H1 (cell line): ENCODE results near the gene CXCL11.

Experiments
- BCL11A ChIP-seq, 2 experiments: IDR thresholded peaks; one replicate each; pipeline ENCODE4 v1.6.1; 2011; ENCODE audit warnings: low read depth in 2 of 2, low read length in 2 of 2, mild to moderate bottlenecking in 2 of 2
- EZH2 ChIP-seq: fragments of 200-600 bp; sonication (generic); IDR thresholded peaks from 2 replicates; pipeline ENCODE4 v1.7.1; 2012; ENCODE audit warnings: low read depth, mild to moderate bottlenecking, moderate library complexity, low read length, inconsistent platforms; ENCODE audit not compliant: severe bottlenecking
- JUND ChIP-seq: IDR thresholded peaks from 2 replicates; pipeline ENCODE4 v1.6.1; 2011; ENCODE audit warnings: mild to moderate bottlenecking, improper control_type of control experiment, low read length
- PHF8 ChIP-seq: fragments of 200-600 bp; sonication (generic); conservative IDR thresholded peaks from 2 replicates; pipeline ENCODE4 v1.7.1; 2012; ENCODE audit warnings: low read depth, mild to moderate bottlenecking, inconsistent platforms, low read length, moderate library complexity
- POLR2A ChIP-seq, 2 experiments: IDR thresholded peaks; 1 replicate in 1 of 2; 2 replicates in 1 of 2; pipeline ENCODE4 v1.6.1; 2011; ENCODE audit warnings: low read depth in 2 of 2, low read length in 2 of 2, mild to moderate bottlenecking in 2 of 2; ENCODE audit errors: control extremely low read depth in 1 of 2
- POLR2AphosphoS5 ChIP-seq: IDR thresholded peaks from 2 replicates; pipeline ENCODE4 v1.6.1; 2011; ENCODE audit warnings: low read depth, low read length
- SAP30 ChIP-seq: fragments of 300-600 bp; sonication (generic); IDR thresholded peaks from 2 replicates; pipeline ENCODE4 v1.7.1; 2012; ENCODE audit warnings: low read length, moderate library complexity, mild to moderate bottlenecking, inconsistent platforms; ENCODE audit not compliant: insufficient read depth, insufficient replicate concordance
- TF ChIP-seq, protein P1 (sequence below), 3 experiments: IDR thresholded peaks; 1 replicate in 2 of 3; 2 replicates in 1 of 3; pipeline versions ENCODE4 v1.5.1 to v1.6.1; 2011; ENCODE audit warnings: low read length in 3 of 3, mild to moderate bottlenecking in 3 of 3, inconsistent platforms in 2 of 3, low read depth in 1 of 3, moderate library complexity in 1 of 3; ENCODE audit not compliant: insufficient read depth in 1 of 3; ENCODE audit errors: control extremely low read depth in 1 of 3
- TF ChIP-seq, protein P2 (sequence below): IDR thresholded peaks from 2 replicates; pipeline ENCODE4 v1.6.1; 2012; ENCODE audit warnings: inconsistent platforms

DNA sequence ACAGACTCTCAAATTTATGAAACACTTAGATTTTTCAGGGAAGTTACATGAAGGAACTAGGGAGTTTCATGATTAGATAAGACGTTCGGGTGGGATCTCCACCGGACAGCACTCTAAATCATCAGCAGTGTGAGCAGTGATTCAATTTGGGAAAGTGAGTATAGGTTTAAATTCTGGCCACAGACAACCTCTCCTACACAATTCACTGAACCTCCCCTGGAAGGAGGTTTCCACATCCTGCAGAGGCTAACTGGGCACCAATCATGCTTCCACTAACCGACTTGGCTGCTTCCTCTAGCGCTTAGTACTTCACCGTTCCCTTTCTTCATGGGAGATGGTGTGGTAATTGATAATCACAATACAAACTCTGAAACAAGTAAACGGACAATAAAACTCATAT, 34.2 kb downstream of the CXCL11 start:
- TF ChIP-seq, protein P1, sequence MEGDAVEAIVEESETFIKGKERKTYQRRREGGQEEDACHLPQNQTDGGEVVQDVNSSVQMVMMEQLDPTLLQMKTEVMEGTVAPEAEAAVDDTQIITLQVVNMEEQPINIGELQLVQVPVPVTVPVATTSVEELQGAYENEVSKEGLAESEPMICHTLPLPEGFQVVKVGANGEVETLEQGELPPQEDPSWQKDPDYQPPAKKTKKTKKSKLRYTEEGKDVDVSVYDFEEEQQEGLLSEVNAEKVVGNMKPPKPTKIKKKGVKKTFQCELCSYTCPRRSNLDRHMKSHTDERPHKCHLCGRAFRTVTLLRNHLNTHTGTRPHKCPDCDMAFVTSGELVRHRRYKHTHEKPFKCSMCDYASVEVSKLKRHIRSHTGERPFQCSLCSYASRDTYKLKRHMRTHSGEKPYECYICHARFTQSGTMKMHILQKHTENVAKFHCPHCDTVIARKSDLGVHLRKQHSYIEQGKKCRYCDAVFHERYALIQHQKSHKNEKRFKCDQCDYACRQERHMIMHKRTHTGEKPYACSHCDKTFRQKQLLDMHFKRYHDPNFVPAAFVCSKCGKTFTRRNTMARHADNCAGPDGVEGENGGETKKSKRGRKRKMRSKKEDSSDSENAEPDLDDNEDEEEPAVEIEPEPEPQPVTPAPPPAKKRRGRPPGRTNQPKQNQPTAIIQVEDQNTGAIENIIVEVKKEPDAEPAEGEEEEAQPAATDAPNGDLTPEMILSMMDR (IDR thresholded peaks at IDR 0.05; ENCODE audit: control extremely low read depth in 1 of 3, insufficient read depth in 1 of 3, low read depth in 1 of 3, low read length in 3 of 3), result no peak
- TF ChIP-seq PHF8, result no peak
- no peak for TF ChIP-seq JUND
- TF ChIP-seq POLR2A (IDR thresholded peaks at IDR 0.05; ENCODE audit: control extremely low read depth in 1 of 2, low read depth in 2 of 2, low read length in 2 of 2), result no peak
- no peak for TF ChIP-seq EZH2
- TF ChIP-seq, protein P2, sequence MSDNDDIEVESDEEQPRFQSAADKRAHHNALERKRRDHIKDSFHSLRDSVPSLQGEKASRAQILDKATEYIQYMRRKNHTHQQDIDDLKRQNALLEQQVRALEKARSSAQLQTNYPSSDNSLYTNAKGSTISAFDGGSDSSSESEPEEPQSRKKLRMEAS, result no peak
- TF ChIP-seq POLR2AphosphoS5, result no peak
- TF ChIP-seq SAP30, result no peak
- TF ChIP-seq BCL11A (IDR thresholded peaks at IDR 0.05; ENCODE audit: low read depth in 2 of 2, low read length in 2 of 2), result no peak
